ENCODE measurements around the gene PHPT1.
A peak's percentile ranks its signal among the peaks of the same experiment; 100 is the strongest.
"Not testable (repeated sequence)": the region's sequence is repeated elsewhere in the genome, so short reads cannot be mapped to it uniquely, and the experiment has no call there.

The PHPT1 gene

DNA sequence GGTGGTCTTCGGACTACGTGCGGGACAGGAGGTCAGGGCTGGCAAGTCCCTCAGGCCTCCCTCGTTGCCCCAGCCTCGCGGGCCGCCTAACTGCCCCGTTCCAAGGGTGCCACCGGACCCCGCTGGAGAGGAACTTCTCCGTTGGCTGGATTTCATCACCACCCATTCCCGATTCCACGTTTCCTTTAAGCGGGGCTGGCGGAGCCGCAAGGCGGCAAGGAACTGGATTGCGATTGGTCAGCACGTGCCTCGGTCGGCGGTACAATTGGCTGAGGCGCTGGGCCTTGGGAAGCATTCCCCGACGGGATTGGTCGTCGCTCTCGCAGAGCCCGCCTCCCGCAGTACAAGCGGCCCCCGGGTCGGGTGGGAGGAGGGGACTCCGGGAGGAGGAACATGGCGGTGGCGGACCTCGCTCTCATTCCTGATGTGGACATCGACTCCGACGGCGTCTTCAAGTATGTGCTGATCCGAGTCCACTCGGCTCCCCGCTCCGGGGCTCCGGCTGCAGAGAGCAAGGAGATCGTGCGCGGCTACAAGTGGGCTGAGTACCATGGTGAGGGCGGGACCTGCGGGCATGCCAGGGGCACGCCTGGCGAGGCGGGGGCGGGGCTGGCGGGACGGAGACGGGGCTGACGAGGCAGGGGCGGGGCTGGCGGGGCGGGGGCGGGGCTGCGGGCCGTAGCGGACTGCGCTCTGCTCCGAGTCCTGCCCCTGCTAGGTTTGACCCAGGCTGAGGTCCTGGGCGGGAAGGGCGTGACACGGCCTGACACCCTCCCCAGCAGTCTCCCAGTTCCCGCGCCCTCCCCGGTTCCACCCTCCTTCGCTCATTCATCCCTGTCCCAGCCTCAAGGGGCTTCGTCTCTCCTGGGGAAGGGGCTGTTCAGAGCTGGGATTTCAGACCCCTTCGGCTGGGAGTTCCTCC, at the start of gene PHPT1:
PHPT1 (plus strand) TSS at position 372 of the 922 bp plus-strand sequence; CDS start at position 394, 22 bp downstream.
- peak within 1 kb of the TSS; percentile 86 for H3K4me3 ChIP-seq (ENCODE audit: low read depth, low read length)
- TF ChIP-seq, protein P1, sequence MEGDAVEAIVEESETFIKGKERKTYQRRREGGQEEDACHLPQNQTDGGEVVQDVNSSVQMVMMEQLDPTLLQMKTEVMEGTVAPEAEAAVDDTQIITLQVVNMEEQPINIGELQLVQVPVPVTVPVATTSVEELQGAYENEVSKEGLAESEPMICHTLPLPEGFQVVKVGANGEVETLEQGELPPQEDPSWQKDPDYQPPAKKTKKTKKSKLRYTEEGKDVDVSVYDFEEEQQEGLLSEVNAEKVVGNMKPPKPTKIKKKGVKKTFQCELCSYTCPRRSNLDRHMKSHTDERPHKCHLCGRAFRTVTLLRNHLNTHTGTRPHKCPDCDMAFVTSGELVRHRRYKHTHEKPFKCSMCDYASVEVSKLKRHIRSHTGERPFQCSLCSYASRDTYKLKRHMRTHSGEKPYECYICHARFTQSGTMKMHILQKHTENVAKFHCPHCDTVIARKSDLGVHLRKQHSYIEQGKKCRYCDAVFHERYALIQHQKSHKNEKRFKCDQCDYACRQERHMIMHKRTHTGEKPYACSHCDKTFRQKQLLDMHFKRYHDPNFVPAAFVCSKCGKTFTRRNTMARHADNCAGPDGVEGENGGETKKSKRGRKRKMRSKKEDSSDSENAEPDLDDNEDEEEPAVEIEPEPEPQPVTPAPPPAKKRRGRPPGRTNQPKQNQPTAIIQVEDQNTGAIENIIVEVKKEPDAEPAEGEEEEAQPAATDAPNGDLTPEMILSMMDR (IDR thresholded peaks at IDR 0.05; ENCODE audit: low read depth, low read length): no peak

GRCh38 chr9:136799854-136800657, 49.2 kb upstream of the PHPT1 start:
- TF ChIP-seq, protein P1 (IDR thresholded peaks at IDR 0.05; ENCODE audit: low read depth, low read length): no peak

DNA sequence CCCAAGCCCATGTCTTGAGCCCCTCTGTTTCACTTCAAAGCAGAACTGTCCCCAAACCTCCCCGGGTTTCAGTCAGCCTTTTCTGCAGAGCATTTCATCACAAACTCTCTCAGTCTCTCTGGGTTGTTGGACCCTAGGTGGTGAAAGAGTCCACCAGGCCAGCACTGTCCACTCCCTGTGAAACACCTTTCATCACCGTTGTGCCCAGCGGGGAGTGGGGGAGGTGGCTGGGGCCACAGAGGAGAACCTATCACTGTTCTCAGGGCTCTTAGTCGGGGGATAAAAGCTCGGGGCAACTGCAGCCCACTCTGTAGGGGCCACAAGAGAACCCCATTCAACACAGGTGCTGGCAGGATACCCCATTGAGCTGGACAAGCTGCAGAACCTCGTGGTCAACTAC, 46.9 kb upstream of the PHPT1 start:
- TF ChIP-seq, protein P1 (IDR thresholded peaks at IDR 0.05; ENCODE audit: low read depth, low read length): no peak
- no peak overlapping the region for H3K4me3 ChIP-seq (ENCODE audit: low read depth, low read length)

More at GRCh38 chr9:136799854-136800657, 49.2 kb upstream of the PHPT1 start:
- H3K4me3 ChIP-seq (ENCODE audit: low read depth, low read length): no peak overlapping the region

DNA sequence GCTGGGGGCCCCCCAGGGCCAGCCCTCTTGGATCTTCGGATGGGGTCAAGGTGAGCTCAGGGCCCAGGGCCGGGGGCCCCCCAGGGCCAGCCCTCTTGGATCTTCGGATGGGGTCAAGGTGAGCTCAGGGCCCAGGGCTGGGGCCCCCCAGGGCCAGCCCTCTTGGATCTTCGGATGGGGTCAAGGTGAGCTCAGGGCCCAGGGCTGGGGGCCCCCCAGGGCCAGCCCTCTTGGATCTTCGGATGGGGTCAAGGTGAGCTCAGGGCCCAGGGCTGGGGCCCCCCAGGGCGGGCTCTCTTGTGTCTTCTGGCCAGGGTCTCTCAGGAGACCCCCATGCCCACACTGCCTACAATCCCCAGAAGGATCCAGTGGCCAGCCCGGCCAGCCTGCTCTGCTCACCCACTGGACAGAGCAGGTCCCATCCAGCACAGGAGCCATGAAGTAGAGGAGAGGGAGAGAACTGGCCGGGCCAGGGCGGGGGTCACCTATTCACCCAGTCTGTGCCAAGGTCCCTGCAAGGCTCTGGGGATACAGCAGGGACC, 46.1 kb upstream of the PHPT1 start:
- not testable (repeated sequence) for H3K4me3 ChIP-seq (ENCODE audit: low read depth, low read length)

- TF ChIP-seq, protein P1 (IDR thresholded peaks at IDR 0.05; ENCODE audit: low read depth, low read length): no peak
- H3K4me3 ChIP-seq (ENCODE audit: low read depth, low read length): no peak overlapping the region
Observed at GRCh38 chr9:136803551-136804508, 45.4 kb upstream of the PHPT1 start.

DNA sequence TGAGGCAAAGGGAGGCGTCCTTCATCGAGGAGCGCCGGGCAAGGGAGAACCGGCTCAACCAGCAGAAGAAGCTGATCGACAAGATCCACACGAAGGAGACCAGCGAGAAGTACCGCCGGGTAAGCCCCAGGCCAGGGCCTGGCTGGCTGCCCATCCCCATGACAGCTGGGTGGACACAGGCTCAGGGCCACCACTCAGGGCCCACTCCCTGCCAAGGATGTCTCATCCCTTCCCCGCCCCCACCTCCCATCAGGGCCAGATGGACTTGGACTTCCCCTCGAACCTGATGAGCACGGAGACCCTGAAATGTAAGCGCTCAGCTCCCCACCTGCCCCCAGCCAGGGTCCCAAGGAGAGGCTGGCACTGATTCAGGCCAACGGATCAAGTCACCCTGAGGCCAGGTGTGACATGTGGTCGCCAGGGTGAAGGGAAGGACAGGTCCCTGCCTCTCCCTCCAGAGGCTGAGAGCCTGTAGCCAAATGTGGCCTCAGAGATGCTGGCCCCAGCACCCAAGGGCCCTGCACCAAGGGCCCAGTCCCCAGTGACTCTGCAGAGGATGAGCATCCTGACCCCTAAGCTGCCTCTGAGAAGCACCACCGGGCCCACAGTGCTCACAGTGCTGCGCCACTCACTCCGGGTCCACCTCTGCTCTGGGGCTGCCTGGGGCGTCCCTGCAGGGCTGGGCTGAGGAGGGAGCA, 44.6 kb upstream of the PHPT1 start:
- no peak overlapping the region for H3K4me3 ChIP-seq (ENCODE audit: low read depth, low read length)
- TF ChIP-seq, protein P1 (IDR thresholded peaks at IDR 0.05; ENCODE audit: low read depth, low read length): no peak
